Brain microvascular endothelial cell (primary cell): Measurements from ENCODE around the gene TEX48.

Source experiments
- DNase-seq: peaks from one replicate; pipeline ENCODE4 v3.0.0-alpha.2; 2020
- H3K27ac ChIP-seq: fragments of 250-450 bp; sonication (Bioruptor Pico); 2 replicates; pipeline ENCODE4 v1.5.1; 2020; ENCODE audit warnings: mild to moderate bottlenecking, moderate library complexity
- H3K27me3 ChIP-seq: fragments of 250-450 bp; sonication (Bioruptor Pico); replicated peaks from 2 replicates; pipeline ENCODE4 v1.5.1; 2020; ENCODE audit warnings: mild to moderate bottlenecking
- H3K36me3 ChIP-seq: fragments of 250-450 bp; sonication (Bioruptor Pico); replicated peaks from 2 replicates; pipeline ENCODE4 v1.5.1; 2020; ENCODE audit warnings: mild to moderate bottlenecking
- H3K4me3 ChIP-seq: 2 replicates; pipeline ENCODE4 v1.5.1; 2011; ENCODE audit warnings: low read depth, mild to moderate bottlenecking, control low read depth, low read length, moderate library complexity
- CTCF ChIP-seq: IDR thresholded peaks from 2 replicates; pipeline ENCODE4 v1.5.1; 2011; ENCODE audit warnings: low read depth, mild to moderate bottlenecking, moderate library complexity, low read length, control low read depth, inconsistent platforms; ENCODE audit errors: missing control alignments
- in situ Hi-C: cut with HindIII; loops from 2 replicates; pipeline ENCODE4 v1.10.0; 2017; ENCODE audit warnings: low sequenced_read_pairs, low pct_ligation_motif_present

Gene TEX48

GRCh38 chr9:114691956-114692295, 9.9 kb upstream of the TEX48 start:
- H3K27me3 ChIP-seq = no peaks in the 10 kb centered on the region
- in situ Hi-C loops = loop anchor here (25.0 kb wide), 1 partner anchor 320 kb away; no protein-coding TSS in a partner anchor
- no peak for DNase-seq
- no peaks in the 10 kb centered on the region for H3K36me3 ChIP-seq
- TF ChIP-seq CTCF = no peak
- H3K27ac ChIP-seq = no peak overlapping the region
- H3K4me3 ChIP-seq = no peak overlapping the region

- Histone ChIP-seq H3K27ac (peak overlapping the region; percentile 53), H3K36me3 (no peaks in the 10 kb centered on the region), H3K27me3 (no peaks in the 10 kb centered on the region), H3K4me3 (no peak overlapping the region)
- no peak for TF ChIP-seq CTCF
- in situ Hi-C loops = loop anchor here (25.0 kb wide), 1 partner anchor 321 kb away; no protein-coding TSS in a partner anchor
- peak; percentile 88 for DNase-seq
Observed at GRCh38 chr9:114691046-114691955, 9.3 kb upstream of the TEX48 start.

- in situ Hi-C loops = loop anchor here (25.0 kb wide), 1 partner anchor 322 kb away; no protein-coding TSS in a partner anchor
- TF ChIP-seq CTCF = no peak
- Histone ChIP-seq H3K27me3 (no peaks in the 10 kb centered on the region), H3K27ac (peak overlapping the region; percentile 45), H3K36me3 (no peaks in the 10 kb centered on the region), H3K4me3 (no peak overlapping the region)
- no peak for DNase-seq
Observed at GRCh38 chr9:114690308-114690707, 8.3 kb upstream of the TEX48 start.

- Histone ChIP-seq H3K27me3 (no peaks in the 10 kb centered on the region), H3K27ac (no peak overlapping the region), H3K4me3 (no peak overlapping the region), H3K36me3 (no peaks in the 10 kb centered on the region)
- in situ Hi-C loops = loop anchor here (25.0 kb wide), 1 partner anchor 322 kb away; no protein-coding TSS in a partner anchor
- no peak for TF ChIP-seq CTCF
- no peak for DNase-seq
Observed at GRCh38 chr9:114689813-114690212, 7.8 kb upstream of the TEX48 start.

GRCh38 chr9:114688909-114689610, 7.1 kb upstream of the TEX48 start:
- no peak for TF ChIP-seq CTCF
- Histone ChIP-seq H3K27me3 (no peaks in the 10 kb centered on the region), H3K36me3 (no peaks in the 10 kb centered on the region), H3K4me3 (no peak overlapping the region), H3K27ac (no peak overlapping the region)
- in situ Hi-C loops = loop anchor here (25.0 kb wide), 1 partner anchor 323 kb away; no protein-coding TSS in a partner anchor
- DNase-seq = no peak
